ENCODE results near the gene PSMG3. TPM values are rescaled to one million over a fixed set of nuclear protein-coding genes. Genes with fewer than 3 reads are reported as not detected.

PSMG3 gene
- total and polyA plus RNA-seq, 2 experiments from 2014 or later = 28.3 to 84.8 TPM

- no peak overlapping the region for H2AFZ ChIP-seq
- no peaks in the 10 kb centered on the region for H3K27me3 ChIP-seq (ENCODE audit: insufficient read depth)
- Mint-ChIP-seq H3K27ac (no peak overlapping the region), H3K4me1 (peaks cover under 1% of the 10 kb centered on the region; the same call in 2 of the 3 replicates), H3K27me3 (ENCODE audit: insufficient read depth, low read depth, poor library complexity) (peaks cover 15% of the 10 kb centered on the region), H3K9me3 (no peaks in the 10 kb centered on the region), H3K36me3 (ENCODE audit: low read depth) (no peaks in the 10 kb centered on the region; the same call in 2 of the 3 replicates), H3K4me3 (no peak overlapping the region)
- no peaks in the 10 kb centered on the region for H3K79me2 ChIP-seq (replicated peaks; ENCODE audit: insufficient read depth)
- H3F3A ChIP-seq (replicated peaks; ENCODE audit: low read depth) = no peaks in the 10 kb centered on the region
- H3K9me2 ChIP-seq (ENCODE audit: insufficient read depth) = no peaks in the 10 kb centered on the region
- H3K27ac ChIP-seq (ENCODE audit: low read depth) = no peak overlapping the region
- H3K4me1 ChIP-seq (ENCODE audit: insufficient read depth) = no peaks in the 10 kb centered on the region
- H3K36me3 ChIP-seq (ENCODE audit: insufficient read depth) = no peaks in the 10 kb centered on the region
- no peak for DNase-seq (ENCODE audit: low spot score)
- ATAC-seq = no peak
- H3K4me3 ChIP-seq = no peak overlapping the region
- TF ChIP-seq NANOG (IDR thresholded peaks at IDR 0.05; ENCODE audit: borderline replicate concordance) (no peak), EZH2 (IDR thresholded peaks at IDR 0.05; ENCODE audit: low read depth, unreplicated experiment) (no peak), STAT1 (IDR thresholded peaks at IDR 0.05; ENCODE audit: unreplicated experiment) (no peak), JUNB (IDR thresholded peaks at IDR 0.05; ENCODE audit: unreplicated experiment) (no peak), ZNF331 (CRISPR knock-in tag; IDR thresholded peaks at IDR 0.05; ENCODE audit: low read depth) (no peak), EZH2phosphoT487 (IDR thresholded peaks at IDR 0.05; ENCODE audit: unreplicated experiment) (no peak), REST (IDR thresholded peaks at IDR 0.05; ENCODE audit: unreplicated experiment) (no peak), ZNF114 (CRISPR knock-in tag; IDR thresholded peaks at IDR 0.05) (no peak), ZNF462 (CRISPR knock-in tag; IDR thresholded peaks at IDR 0.05) (no peak), POLR2AphosphoS5 (IDR thresholded peaks at IDR 0.05; ENCODE audit: low read depth) (no peak), ETS1 (IDR thresholded peaks at IDR 0.05) (no peak), CTCF (conservative IDR thresholded peaks at IDR 0.05; ENCODE audit: low read depth in 2 of 2) (no peak), CREB1 (CRISPR knock-in tag; IDR thresholded peaks at IDR 0.05; ENCODE audit: low read depth) (no peak)
- H4K20me1 ChIP-seq (replicated peaks; ENCODE audit: insufficient read depth) = no peaks in the 10 kb centered on the region
- no peak overlapping the region for H3K4me2 ChIP-seq
Observed at GRCh38 chr7:1597791-1598190, 28.0 kb upstream of the PSMG3 start.
